Epithelial cell of prostate (primary cell): Measurements from ENCODE around the gene TOMM20.

ENCODE experiments used
- DNase-seq: peaks from one replicate; pipeline ENCODE4 v3.0.0-alpha.2; 2011; ENCODE audit warnings: low read depth, low spot score
- H3K27ac ChIP-seq: fragments of 450-650 bp; 2 replicates; pipeline ENCODE4 v1.5.1; 2017; ENCODE audit warnings: mild to moderate bottlenecking

The TOMM20 gene

DNA sequence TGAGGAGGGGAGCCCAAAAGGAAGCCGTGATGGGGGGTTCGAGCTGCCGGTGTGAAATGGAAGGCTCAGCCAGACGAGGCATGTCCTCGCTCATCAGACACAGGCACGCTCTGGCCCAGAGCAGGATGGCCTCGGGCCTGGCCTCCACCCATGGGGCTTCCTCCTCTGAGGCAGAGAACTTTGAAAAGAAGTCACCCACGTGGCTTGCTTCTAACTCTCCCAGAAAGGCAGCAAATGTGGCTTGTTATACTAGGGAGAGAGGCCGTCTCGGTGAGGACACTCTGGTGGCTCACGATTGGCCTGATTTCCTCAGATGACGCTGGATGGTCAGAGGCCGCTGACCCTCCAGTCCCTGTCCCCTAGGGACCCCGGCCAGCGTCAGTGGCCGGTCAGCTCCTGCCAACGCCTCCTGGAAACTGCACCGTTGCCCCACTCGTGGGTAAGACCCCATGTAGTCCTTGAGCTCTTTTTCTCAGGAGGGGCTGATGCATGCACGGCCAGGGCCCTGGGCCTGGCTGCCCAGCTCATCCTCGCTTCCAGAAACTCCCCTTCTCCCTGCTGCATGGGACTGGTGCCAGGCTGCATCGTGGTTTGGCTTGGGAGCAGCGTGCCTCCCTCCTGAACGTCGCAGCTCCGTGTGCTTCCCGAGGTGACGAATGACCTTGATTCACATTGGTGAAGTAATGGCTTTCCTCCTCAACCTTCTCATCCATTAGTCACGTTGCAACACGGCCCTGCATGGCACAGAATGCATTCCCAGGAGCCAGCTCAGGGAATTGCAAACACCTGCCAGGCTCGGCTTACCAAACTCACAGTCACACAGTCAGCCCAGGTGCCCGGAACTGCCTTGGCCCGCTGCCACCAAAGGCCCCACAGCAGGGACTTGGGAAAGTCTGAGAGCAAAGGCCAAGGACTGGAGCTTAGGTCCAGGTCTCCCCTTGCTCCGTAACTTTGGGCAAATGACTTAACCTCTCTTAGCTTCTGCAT is 58.8 kb downstream of the TOMM20 start:
- DNase-seq = peak; percentile 97

DNA sequence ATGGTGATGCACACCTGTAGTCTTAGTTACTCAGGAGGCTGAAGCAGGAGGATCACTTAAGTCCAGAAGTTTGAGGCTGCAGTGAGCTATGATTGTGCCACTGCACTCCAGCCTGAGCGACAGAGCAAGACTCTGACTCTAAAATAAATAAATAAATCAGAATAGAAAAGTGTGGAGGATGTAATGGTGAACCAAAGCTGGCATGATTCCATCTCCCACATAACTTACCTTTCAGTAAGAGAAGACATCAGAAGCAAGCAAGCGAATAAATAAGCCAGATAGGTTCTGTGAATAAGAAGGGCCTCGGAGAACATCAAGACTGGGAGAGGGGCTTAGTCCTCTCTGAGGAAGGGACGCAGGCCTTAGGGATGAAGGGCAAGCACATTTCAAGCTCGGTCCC is 59.5 kb downstream of the TOMM20 start:
- H3K27ac ChIP-seq = peak overlapping the region; percentile 98

More for the DNA sequence above, 58.8 kb downstream of the TOMM20 start:
- H3K27ac ChIP-seq = peak overlapping the region; percentile 98

DNA sequence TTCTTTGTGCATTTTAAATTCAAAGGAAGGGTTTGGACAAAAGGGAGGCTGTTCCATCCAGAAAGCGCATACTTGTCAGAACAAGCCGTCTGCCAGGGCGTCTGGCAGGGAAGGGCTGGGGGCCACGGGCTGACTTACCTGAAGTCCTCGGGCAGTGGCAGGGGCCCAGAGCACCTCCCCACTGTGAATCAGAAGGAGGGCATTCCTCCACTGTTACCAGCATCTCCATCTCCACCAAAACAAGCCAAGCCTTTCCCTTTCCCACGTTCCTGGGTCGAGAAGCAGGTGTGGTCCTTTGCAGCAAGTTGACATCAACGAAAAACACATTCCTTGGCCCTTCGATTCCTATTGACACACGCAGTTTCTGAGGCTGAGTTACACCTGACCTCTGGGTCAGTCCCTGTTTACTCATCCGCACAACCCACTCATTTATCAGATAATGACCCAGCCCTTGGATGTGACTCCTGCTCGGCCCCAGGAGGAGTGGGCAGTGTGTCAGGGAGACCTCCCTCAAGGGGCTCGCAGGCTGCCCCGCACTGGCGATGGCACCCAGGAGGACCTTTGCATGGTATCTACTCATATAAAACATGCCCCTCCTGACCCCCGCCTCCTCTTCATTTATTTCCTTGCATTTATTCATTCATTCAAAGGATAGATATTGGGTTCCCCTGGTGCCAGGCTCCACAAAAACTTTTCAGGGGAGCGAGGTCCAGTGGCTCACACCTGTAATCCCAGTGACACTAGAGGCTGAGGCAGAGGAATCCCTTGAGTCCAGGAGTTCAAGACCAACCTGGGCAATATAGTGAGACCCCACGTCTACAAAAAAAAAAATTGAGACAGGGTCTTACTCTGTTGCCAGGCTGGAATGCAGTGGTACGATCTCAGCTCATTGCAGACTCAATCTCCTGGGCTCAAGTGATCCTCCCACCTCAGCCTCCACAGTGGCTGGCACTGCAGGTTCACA is 60.2 kb downstream of the TOMM20 start:
- peak; percentile 100 for DNase-seq
- peak overlapping the region; percentile 98 for H3K27ac ChIP-seq

More for the DNA sequence above, 59.5 kb downstream of the TOMM20 start:
- no peak for DNase-seq

DNA sequence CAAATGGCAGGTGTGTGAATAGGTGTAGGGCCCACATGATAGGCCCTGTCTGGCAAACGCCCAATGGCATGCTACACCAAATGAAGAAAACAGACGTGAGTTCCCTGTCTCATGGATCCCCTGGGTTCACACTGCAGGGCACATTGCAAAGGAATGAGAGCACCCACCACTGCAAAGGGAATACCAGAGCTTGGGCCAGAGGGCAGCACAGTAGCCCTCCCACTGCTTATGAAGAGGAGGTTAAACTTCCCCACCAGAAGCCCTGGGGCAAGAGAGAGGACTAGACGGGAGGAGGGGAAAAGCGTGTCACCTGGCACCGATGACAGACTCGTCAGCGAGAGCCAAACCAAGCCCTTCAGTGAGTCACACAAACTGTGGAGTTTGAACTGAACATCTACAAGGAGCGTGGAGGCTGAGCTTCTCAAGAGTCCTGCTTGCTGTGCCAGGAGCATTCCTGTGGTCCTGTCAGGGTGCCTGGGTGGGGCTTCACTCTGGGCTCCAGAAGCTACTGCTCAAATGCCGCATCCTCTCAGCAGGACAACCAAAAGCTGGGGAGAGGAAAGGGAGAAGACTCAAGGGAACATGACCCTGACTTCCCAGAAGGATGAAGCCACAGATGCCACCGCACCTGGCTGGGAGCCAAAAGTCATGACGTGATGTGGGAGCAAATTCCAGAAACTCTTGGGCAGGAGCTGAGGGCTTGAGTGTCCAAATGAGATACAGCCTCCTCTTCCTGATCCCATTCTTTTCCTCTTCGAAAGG is 61.1 kb downstream of the TOMM20 start:
- peak; percentile 100 for DNase-seq
- H3K27ac ChIP-seq = peak overlapping the region; percentile 98

DNA sequence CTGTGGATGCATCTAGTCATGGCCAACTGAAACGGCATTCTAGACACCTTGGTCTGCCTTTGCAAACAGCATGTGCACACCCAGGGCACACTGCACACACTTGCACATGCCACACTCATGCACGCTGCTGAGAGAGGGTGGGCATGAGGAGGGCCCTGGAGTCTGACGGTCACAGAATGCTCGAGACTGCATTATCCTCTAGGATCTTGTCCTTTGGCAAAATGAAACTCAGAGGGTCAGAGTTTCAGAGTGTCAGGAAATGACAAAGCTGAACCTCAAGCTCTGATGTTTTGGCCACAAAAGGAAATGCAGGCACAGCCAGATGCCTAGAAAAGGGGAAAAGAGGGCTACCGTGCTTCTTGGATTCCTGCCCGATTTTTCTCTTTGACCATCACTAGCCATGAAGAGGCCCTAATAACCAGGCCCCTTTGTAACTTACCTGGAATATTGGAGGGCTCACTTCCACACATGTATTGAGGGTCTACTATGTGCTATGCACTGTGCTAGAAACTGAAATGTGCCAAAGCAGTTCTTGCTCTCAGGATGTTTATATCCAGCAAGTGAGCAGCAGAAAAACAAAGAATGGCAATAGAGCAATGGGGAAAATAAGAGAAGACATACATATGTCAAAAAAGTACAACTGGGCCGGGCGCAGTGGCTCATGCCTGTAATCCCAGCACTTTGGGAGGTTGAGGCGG is 65.4 kb downstream of the TOMM20 start:
- no peak for DNase-seq
- H3K27ac ChIP-seq = peak overlapping the region; percentile 52

DNA sequence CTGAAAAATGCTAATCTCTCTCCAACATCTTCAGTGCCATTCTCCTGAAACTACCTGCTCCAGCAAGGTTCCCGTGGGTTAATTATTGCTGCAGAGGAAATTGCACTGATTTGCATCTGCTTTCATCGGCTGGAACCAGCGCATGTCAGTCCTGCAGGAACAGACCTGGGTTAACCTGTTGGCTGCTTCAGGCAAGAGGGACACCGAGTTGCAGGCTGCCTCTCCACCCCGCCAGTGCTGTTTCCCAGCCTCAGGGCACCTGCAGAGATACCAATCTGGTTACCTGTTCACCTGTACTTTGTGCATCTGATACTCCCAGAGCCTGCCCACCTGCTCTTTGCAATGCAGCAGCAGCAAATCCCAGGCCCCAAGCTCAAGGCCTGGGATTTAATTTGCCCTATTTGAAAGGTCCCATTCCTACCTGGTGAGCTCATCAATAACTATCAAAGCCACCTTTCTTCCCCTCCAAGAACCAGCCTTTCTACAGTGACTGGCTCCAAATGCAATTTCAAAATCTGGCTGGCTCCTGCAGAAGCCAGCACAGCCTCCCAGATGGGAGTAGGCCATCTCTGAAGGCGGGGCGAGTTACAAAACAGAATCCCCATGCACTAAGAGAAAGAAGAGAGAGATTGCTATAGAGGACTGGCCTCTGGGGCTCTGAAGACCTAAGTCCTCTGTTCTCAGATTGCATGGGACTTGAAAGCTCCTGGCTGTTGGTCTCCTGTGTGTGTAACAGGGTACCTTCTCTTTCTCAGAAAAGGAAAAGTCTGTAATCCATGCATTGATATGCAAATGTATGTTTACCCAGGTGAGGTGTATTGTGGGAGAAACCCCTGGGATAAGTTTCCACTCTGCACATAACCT is 67.8 kb downstream of the TOMM20 start:
- DNase-seq = no peak
- peak overlapping the region; percentile 52 for H3K27ac ChIP-seq
